HS-27A (cell line): Measurements from ENCODE around the gene ACAD8.

Experiments used
- DNase-seq: peaks from one replicate; pipeline ENCODE4 v3.0.0-alpha.2; 2012; ENCODE audit warnings: low read depth, missing footprints

The ACAD8 gene

DNA sequence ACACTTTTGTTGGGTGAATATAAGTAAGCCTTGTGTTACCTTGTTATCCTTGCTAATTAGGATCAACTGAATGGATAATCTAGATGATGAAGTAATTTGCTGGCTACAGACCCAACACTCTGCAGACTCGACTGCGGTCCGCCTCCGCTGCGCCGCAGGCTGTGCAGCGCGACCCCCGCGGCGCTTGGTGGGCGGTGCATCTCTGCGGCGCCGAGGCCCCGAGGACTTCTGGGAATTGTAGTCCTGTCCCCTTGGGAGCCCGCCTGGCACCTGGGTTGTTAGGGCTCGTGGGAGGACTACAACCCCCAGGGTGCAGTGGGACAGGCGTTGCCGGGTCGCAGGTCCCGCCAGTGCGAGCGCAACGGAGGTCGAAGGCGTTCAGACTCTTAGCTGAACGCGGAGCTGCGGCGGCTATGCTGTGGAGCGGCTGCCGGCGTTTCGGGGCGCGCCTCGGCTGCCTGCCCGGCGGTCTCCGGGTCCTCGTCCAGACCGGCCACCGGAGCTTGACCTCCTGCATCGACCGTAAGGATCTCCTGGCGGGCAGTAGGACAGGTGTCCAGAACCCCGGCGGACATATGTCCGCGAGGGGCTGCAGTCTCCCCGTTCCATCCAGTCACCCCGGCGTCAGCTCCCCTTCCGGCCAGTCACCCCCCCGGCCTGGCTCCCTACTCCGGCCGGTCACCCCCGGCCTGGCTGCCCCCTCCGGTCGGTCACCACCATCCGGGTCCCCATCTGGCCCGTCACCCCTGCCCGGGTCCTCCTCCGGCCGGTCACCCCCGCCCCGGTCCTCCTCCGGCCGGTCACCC, at the start of gene ACAD8, which contains the start of gene THYN1:
Gene ACAD8, plus strand, starts transcription at position 381 of the 806 bp plus-strand sequence. Its CDS starts 33 bp downstream, at position 414.
Gene THYN1, minus strand, starts transcription at position 165 of the 806 bp plus-strand sequence. CDS start 470 bp downstream, outside the sequence.
- peak; percentile 57 for DNase-seq

- no peak for DNase-seq
These were observed 47.6 kb upstream of the ACAD8 start for GRCh38 chr11:134205729-134206128.

- no peak for DNase-seq
These were observed 47.2 kb upstream of the ACAD8 start for GRCh38 chr11:134206185-134206584.

DNA sequence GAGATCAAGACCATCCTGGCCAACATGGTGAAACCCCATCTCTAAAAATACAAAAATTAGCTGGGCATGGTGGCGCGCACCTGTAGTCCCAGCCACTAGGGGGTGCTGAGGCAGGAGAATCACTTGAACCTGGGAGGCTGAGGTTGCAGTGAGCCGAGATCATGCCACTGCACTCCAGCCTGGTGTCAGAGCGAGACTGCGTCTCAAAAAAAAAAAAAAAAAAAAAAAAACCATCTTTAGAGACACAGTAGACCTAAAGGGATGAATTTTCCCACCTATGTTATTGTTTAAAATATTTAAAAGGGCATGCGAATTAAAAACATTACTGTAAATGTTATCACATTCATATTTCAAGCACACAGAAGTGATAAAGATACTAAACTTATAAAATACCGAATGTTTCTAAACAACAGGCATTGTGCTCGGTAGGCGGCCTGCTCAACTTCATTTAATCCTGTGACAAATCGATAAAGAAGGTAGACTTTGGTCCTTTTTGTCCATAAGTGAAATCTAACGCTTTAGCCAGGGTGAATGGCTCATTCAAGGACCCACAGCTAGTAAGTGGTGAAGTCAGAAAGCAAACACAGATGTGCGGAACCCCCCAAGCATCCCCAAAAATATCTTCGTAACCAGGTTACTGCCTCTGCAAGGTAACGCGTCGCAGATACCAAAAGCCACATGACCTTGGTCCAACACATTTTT, 45.7 kb upstream of the ACAD8 start:
- no peak for DNase-seq

DNA sequence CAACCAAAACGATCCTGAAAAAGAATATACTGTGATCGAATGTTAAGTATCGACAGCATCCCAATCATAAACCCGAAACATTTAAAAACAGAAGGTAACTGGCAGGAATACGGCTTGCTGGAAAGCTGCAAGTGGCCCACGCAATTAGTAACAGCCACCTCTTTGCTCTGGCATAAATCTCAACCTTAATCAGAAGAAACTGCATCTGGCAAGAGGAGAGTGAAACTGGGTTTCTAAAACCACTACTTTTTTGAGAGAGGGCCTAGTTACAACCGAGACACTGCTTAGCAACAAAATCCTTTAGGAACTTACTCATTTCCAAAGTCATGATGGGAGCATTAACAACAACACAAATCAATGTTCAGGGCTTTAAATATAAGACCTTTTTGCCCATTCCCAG, 37.5 kb upstream of the ACAD8 start:
- DNase-seq: no peak

DNA sequence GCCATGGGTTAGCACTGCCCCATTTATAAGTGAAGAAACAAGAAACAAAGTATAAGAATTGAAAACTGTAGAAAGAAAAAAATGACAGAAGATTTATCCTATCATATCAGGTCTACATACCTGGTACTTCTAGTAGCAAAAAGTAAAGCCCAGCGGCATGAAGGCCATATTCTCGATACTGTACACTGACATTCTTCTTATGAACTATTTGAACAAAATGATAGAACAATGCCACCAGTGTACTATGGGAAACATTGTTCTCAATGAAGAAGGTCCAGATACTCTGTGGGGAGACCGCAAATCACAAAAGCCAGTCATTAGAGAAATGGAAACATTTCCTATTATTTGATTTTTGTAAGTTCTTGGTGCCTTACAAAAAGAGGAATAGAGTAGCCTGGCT, 36.6 kb upstream of the ACAD8 start:
- no peak for DNase-seq

DNA sequence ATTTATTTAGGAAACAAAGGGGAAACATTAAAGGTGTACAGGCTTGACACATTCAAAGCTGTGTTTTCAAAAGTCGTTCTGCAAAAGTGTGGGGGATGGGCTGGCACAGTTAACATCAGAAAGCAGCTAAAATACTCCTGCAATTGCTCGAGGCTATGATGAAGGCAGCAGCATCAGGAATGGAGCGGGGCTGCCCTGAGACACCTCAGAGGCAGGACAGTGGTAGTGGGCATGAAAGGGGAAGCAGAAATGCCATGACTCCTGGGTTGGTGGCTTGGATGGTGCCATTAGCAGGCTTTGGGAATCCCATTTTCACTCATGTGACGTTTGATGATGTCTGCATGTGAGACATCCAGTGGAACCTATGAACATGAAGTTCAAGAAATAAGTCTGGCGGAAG, 30.2 kb upstream of the ACAD8 start:
- no peak for DNase-seq

- DNase-seq: peak; percentile 33
These were observed 29.3 kb upstream of the ACAD8 start, which contains the start of the genes NCAPD3 and VPS26B for GRCh38 chr11:134223836-134224709. TSS of gene NCAPD3 (minus strand) at chr11:134223967. CDS start at chr11:134223926, 41 bp downstream. TSS of gene VPS26B (plus strand) at chr11:134224671. CDS start at chr11:134225123, 452 bp downstream.

- DNase-seq: no peak
These were observed 28.4 kb upstream of the ACAD8 start for GRCh38 chr11:134224710-134225664.

DNA sequence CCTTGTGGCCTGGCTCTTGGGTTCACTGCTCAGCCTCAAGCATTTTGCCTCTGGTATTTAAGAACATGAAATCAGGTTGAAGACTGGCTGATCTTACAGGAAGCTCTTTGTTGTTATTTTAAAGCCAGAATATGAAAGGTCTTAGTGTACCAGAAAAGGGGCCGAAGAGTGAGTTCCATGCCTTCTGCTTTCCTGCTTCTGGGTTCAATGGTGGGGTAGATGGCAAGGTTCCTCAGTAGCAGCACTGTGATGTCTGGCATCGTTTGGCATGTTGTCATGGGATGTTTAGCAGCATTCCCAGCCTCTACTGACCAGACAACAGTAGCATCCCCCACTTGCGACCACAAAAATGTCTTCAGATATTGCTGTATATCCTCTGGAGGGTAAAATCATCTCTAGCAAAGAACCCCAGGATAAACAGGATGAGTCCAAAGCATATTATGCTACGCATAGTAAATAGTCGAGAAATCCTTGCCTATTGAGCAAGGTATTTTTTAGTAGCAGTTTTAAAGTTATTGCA, 26.5 kb upstream of the ACAD8 start:
- no peak for DNase-seq

DNA sequence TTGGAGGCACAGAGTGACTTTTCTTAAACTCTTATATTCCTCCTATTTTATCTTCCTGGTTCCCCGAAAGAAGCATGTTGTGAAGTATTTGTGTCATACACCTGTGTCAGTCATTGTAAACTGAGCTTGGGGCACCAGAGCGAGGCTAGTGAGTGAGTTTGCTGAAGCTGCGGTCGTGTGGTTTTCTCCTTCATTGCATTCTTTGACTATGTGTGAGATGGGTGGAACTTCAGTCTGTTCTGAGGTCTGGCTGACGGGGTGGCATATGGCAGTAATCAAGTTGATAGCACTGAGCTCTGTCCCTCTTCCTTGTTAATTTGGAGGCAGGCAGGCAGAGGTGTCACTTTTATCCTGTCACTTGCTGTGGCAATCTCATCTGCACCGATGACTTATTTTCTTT, 24.7 kb upstream of the ACAD8 start:
- DNase-seq: no peak

DNA sequence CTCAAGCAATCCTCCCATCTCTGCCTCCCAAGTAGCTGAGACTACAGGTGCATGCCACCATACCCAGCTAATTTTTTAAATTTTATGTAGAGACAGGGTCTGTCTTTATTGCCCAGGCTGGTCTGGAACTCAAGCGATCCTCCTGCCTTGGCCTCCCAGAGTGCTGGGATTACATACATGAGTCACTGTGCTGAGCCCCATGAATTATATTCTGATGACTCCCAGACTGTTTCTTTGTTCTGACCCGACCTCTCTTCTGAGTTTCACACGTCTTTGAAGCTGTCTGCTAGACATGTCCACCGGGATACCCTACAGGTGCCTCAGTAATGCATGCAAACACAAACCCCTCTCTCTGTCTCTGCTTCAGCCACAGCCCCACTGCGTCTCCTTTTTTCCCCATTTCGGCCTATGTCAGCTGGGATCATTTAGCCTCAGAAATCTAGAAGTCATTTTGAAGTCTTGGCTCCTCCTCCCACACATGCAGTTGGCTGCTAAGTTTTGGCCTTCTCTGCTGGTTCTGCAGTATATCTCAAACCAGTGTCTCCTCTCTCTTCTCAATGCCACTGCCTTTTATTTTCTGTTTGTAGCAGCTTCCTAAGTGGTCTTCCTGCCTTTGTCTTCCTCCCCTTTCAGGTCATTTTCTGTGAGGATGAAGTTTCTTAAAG, 24.1 kb upstream of the ACAD8 start:
- no peak for DNase-seq

- no peak for DNase-seq
These were observed 23.0 kb upstream of the ACAD8 start for GRCh38 chr11:134230339-134230738.

GRCh38 chr11:134231958-134232659, 21.3 kb upstream of the ACAD8 start:
- DNase-seq: no peak

DNA sequence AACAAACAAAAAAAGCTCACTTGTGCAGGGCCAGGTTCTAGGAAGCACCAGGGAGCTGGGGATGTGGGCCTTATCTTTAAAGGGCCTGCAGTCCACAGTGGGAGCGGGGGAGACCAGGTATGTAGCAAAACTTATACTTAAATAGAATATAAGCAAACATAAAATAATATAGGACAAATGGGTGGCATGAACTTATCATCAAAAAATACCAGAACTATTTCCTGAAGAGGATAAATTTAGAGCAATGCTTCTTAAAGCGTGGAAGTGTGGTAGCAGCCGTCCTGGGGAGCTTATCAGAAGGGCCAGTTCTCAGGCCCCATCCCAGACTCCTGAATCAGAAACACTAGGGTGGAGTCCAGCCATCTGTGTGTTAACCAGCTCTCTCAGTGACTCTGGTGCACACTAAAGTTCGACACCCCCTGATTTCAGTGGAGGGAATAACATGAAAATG, 19.6 kb upstream of the ACAD8 start:
- DNase-seq: no peak

- no peak for DNase-seq
These were observed 18.0 kb upstream of the ACAD8 start for GRCh38 chr11:134235399-134235798.

DNA sequence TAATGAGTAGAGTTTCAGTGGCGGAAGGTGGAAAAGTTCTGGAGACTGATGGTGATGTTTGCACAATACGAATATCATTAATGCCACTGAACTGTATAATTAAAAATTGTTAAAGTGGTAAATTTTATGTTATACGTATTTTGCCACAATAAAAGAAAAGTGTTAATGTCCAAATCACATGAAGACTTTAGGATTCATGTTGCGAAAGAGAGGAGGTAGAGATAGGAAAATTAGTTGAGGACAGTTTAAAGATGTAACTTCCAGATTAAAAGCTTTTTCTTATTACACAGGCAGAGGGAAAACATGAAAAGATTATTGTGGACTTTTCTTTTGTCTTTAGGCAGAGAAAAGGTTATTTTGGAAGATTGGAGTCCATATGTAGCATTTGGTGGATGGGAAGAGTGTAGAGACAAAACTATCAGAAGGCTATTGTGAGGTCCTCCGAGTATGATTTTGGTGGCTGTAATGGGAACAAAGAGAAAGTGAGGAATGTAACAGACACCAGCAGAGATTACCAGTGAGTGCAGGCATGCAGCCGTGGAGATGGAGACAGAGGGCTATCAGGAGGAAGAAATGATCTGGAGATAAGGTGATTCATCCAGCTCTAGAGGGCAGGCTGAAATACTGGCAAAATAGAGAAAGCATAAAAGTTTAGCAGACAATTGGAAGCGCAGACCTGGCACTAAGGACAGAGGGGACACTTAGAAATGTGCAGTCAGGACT, 16.4 kb upstream of the ACAD8 start:
- no peak for DNase-seq

- no peak for DNase-seq
These were observed 15.8 kb upstream of the ACAD8 start for GRCh38 chr11:134237557-134237922.

GRCh38 chr11:134238956-134239355, 14.4 kb upstream of the ACAD8 start:
- DNase-seq: no peak
